Measurements from ENCODE around the gene RUNX2.

- no peak for TF ChIP-seq CTCF (IDR thresholded peaks at IDR 0.05; ENCODE audit: low read depth, low read length)
- no peak for TF ChIP-seq POLR2A (IDR thresholded peaks at IDR 0.05; ENCODE audit: extremely low read depth, insufficient read length)
Measured at GRCh38 chr6:45442716-45443115, 114.6 kb downstream of the RUNX2 start.

All from NB4 (cell line).